Spleen (tissue), 11 donors: ENCODE measurements around the gene PNPLA8. TPM values are rescaled to one million over a fixed set of nuclear protein-coding genes. Genes with fewer than 3 reads are reported as not detected.
"Not testable (repeated sequence)": the region's sequence is repeated elsewhere in the genome, so short reads cannot be mapped to it uniquely, and the experiment has no call there.

Experiments
- DNase-seq: peaks from one replicate; pipeline ENCODE4 v3.0.0-alpha.2; 2020
- H3K27ac ChIP-seq, 8 donors: fragments of 200-600 bp; sonication (generic) in 7 of 8; 1 replicate in 4 of 8; 2 replicates in 4 of 8; pipeline versions ENCODE4 v1.5.0 to v1.8.0; 2016 to 2021; ENCODE audit warnings: inconsistent platforms in 4 of 8, mild to moderate bottlenecking in 4 of 8, moderate library complexity in 1 of 8
- H3K27me3 ChIP-seq, 7 donors: fragments of 200-600 bp; sonication (generic) in 6 of 7; replicated peaks in 1 of 7; 1 replicate in 4 of 7; 2 replicates in 3 of 7; pipeline versions ENCODE4 v1.5.0 to v1.8.0; 2016 to 2021; ENCODE audit warnings: inconsistent platforms in 3 of 7, mild to moderate bottlenecking in 1 of 7
- H3K36me3 ChIP-seq, 6 donors: fragments of 200-600 bp; sonication (generic) in 5 of 6; 1 replicate in 4 of 6; 2 replicates in 2 of 6; pipeline versions ENCODE4 v1.5.0 to v1.8.0; 2016 to 2021; ENCODE audit warnings: inconsistent platforms in 2 of 6
- H3K4me1 ChIP-seq, 6 donors: fragments of 200-600 bp; sonication (generic) in 5 of 6; 1 replicate in 3 of 6; 2 replicates in 3 of 6; pipeline versions ENCODE4 v1.5.0 to v1.8.0; 2016 to 2021; ENCODE audit warnings: inconsistent platforms in 3 of 6
- H3K4me3 ChIP-seq, 8 donors: fragments of 200-600 bp; sonication (generic) in 7 of 8; 1 replicate in 4 of 8; 2 replicates in 4 of 8; pipeline versions ENCODE4 v1.5.0 to v1.8.0; 2016 to 2021; ENCODE audit warnings: inconsistent platforms in 4 of 8, mild to moderate bottlenecking in 4 of 8, moderate library complexity in 2 of 8
- H3K9me3 ChIP-seq, 8 donors: fragments of 200-600 bp; sonication (generic) in 7 of 8; 1 replicate in 4 of 8; 2 replicates in 4 of 8; pipeline versions ENCODE4 v1.5.0 to v1.8.0; 2016 to 2021; ENCODE audit warnings: inconsistent platforms in 4 of 8
- POLR2A ChIP-seq, 3 donors: fragments of 450-650 bp; IDR thresholded peaks; one replicate each; pipeline ENCODE4 v1.5.1; 2017; ENCODE audit warnings: antibody characterized with exemption in 3 of 3, mild to moderate bottlenecking in 1 of 3
- POLR2AphosphoS5 ChIP-seq, 3 donors: sonication (generic); formaldehyde crosslinking; IDR thresholded peaks; one replicate each; pipeline ENCODE4 v1.5.1; 2017; ENCODE audit warnings: antibody characterized with exemption in 3 of 3
- WGBS, 5 donors: extraction: QIAGEN DNeasy Blood & Tissue Kit in 3 of 5; methylation state at CpG; one replicate each; pipeline versions ENCODE4 v1.1.5 to v1.1.7; 2013 to 2018; 5-methylcytosine and 5-hydroxymethylcytosine counted together
- intact Hi-C: fragments of 100-400 bp; cut with DNase I; formaldehyde crosslinking; loops from one replicate; pipeline ENCODE4 v1.15.0; 2023; ENCODE audit warnings: low total_unique reads
- polyA plus RNA-seq, 3 donors: library from polyadenylated mRNA; stranded (reverse); fragments of 200-250 nt; gene quantifications; one replicate each; pipeline ENCODE4 v1.2.1, GENCODE V29; 2013
- total RNA-seq, 7 donors: library from RNA; depleted of rRNA in 3 of 7; stranded (reverse); fragments of >200 nt in 3 of 7; fragmentation: NEBNext Ultra II Directional in 4 of 7; extraction: Animal tissue kit (Norgen Biotek cat#: 25700) in 4 of 7; gene quantifications; one replicate each; pipeline versions ENCODE4 v1.1.0 to v1.2.1, GENCODE V29; 2016 to 2021
- TF ChIP-seq, protein P1 (sequence below), 11 experiments: fragments of 200-600 bp in 7 of 11; fragments of 450-650 bp in 4 of 11; sonication (generic) in 4 of 11; IDR thresholded peaks in 8 of 11; conservative IDR thresholded peaks in 3 of 11; 1 replicate in 7 of 11; 2 replicates in 4 of 11; pipeline versions ENCODE4 v1.4.0 to v1.8.0; 2016 to 2021; ENCODE audit warnings: antibody characterized with exemption in 11 of 11, inconsistent platforms in 4 of 11, mild to moderate bottlenecking in 1 of 11
- donor health status: healthy with polysubstance abuse.
- donor health status: DM: no; HTN: no; CAD: no; lungs with moderate emphysema.
- donor health status: DM: no; HTN: no; CAD: no.
- donor health status: Bipolar disorder and iron deficiency.
- donor health status: healthy.
- donor health status: DM: no; HTN: no; CAD: no.
- donor health status: DM: yes; HTN: yes; CAD: no.

The PNPLA8 gene
- total and polyA plus RNA-seq, 10 donors = 11.9 to 35.7 (median 29.5) TPM

DNA sequence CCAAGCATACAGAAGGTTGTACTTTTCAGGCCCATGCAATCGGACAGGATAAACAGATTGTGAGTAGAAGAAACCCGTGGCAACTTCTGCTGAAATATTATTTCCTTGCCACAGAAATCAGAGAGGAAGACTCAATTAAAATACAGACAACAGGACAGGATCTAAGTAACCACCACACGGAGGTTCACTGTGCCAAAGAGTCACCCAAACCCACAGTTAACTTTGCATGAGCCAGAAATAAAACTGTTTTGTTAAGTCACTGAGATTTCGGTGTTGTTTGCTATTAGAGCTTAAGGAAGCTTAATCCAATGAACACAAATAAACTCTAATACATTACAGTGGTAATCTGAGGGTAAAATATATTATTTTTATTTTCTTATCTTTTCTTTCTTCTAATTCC, 14.0 kb downstream of the PNPLA8 start:
- intact Hi-C loops = no loop called here
- H3K4me1 ChIP-seq = peaks cover 0 to 36% (median 20%) of the 10 kb centered on the region in 6 donors
- no peak overlapping the region for H3K4me3 ChIP-seq
- no peak for DNase-seq
- 81 to 87% (median 81%) methylated on average over 4 of the region's 4 CpGs for WGBS, 5 donors
- peak overlapping the region in 1 of 8 donors; percentile 9 for H3K27ac ChIP-seq
- no peak for TF ChIP-seq POLR2A (IDR thresholded peaks at IDR 0.05)
- no peak for TF ChIP-seq POLR2AphosphoS5 (IDR thresholded peaks at IDR 0.05)
- TF ChIP-seq, protein P1, sequence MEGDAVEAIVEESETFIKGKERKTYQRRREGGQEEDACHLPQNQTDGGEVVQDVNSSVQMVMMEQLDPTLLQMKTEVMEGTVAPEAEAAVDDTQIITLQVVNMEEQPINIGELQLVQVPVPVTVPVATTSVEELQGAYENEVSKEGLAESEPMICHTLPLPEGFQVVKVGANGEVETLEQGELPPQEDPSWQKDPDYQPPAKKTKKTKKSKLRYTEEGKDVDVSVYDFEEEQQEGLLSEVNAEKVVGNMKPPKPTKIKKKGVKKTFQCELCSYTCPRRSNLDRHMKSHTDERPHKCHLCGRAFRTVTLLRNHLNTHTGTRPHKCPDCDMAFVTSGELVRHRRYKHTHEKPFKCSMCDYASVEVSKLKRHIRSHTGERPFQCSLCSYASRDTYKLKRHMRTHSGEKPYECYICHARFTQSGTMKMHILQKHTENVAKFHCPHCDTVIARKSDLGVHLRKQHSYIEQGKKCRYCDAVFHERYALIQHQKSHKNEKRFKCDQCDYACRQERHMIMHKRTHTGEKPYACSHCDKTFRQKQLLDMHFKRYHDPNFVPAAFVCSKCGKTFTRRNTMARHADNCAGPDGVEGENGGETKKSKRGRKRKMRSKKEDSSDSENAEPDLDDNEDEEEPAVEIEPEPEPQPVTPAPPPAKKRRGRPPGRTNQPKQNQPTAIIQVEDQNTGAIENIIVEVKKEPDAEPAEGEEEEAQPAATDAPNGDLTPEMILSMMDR (IDR thresholded peaks at IDR 0.05 in 8 of 11, conservative IDR thresholded peaks at IDR 0.05 in 3 of 11) = no peak
- no peaks in the 10 kb centered on the region for H3K27me3 ChIP-seq
- no peaks in the 10 kb centered on the region for H3K9me3 ChIP-seq
- H3K36me3 ChIP-seq = peaks cover 0 to 66% (median 27%) of the 10 kb centered on the region in 6 donors

DNA sequence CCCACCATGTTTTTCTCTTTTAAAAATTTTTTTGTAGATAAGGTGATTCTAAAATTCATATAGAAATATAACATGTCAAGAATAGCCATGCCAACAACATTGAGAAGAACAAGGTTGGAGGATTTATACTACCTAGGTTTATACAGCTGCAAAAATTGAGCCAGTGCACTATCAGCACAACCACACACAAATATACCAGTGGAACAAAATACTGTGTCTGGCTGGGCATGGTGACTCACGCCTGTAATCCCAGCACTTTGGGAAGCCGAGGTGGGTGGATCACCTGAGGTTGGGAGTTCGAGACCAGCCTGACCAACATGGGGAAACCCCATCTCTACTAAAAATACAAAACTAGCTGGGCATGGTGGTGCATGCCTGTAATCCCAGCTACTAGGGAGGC, 21.4 kb downstream of the PNPLA8 start:
- intact Hi-C loops = loop anchor here (5.0 kb wide), 1 partner anchor 322 kb away; no protein-coding TSS in a partner anchor
- H3K27ac ChIP-seq = peak overlapping the region in 6 of 8 donors; percentile 27 to 85 (median 82)
- not testable (repeated sequence) for DNase-seq, H3K27me3 ChIP-seq, H3K9me3 ChIP-seq, H3K4me3 ChIP-seq
- peaks cover 0 to 56% (median 24%) of the 10 kb centered on the region in 6 donors for H3K36me3 ChIP-seq
- 78 to 89% (median 83%) methylated on average over 3 of the region's 3 CpGs for WGBS, 5 donors
- peaks cover 0 to 39% (median 8%) of the 10 kb centered on the region in 6 donors for H3K4me1 ChIP-seq

DNA sequence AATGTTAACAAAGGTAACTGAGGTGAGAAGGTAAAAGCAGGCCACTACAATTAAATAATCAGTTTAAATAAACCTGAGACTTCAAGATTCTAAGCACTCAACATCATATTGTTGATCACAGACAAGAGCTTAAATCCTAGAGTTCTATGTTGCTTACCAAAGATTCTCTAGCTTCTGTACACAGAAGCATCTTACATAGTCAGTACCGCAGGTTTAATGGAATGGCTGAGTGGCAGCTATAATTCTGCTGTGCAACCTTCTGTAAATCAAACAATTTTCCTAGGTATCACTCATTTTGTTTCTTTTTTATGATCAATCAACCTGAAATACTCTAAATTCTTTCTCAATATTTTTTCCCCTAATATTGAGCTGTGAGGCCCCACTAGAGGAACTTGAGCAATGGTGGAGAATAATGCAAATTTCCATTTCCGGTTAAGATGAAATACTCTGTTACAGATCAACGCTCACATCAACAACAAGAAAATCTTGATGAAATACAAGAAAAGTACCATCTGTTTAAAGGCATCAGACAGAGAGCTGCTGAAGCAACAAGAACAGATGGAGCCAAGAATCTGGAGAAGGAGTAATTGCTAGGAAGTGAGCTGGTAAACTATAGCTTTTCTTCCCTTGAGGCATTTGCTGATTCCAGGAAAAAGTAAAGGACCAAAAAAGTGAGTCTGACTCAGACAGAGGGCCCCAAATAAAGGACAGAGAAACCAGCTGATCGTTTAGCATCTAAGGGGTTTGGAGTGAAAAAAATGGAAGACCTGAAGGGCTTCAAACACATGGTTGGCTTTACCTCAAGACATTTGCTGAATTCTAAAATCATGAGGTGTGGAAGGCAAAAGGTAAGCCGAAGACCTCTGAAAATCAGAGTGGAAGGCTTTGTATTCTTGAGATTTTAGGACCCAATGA, 22.6 kb downstream of the PNPLA8 start:
- TF ChIP-seq, protein P1 (IDR thresholded peaks at IDR 0.05 in 8 of 11, conservative IDR thresholded peaks at IDR 0.05 in 3 of 11) = no peak
- TF ChIP-seq POLR2A (IDR thresholded peaks at IDR 0.05) = peak in 1 of 3 donors; percentile 46
- no peak for TF ChIP-seq POLR2AphosphoS5 (IDR thresholded peaks at IDR 0.05)
- no peak for DNase-seq
- Histone ChIP-seq H3K9me3 (no peaks in the 10 kb centered on the region), H3K4me3 (peak overlapping the region in 1 of 8 donors; percentile 29), H3K4me1 (peaks cover 0 to 40% (median 8%) of the 10 kb centered on the region in 6 donors), H3K36me3 (peaks cover 0 to 67% (median 24%) of the 10 kb centered on the region in 6 donors), H3K27ac (peak overlapping the region; percentile 64 to 85 (median 82)), H3K27me3 (no peaks in the 10 kb centered on the region)
- WGBS, 5 donors = 59 to 68% (median 62%) methylated on average over 5 of the region's 5 CpGs
- intact Hi-C loops = loop anchor here (5.0 kb wide), 1 partner anchor 321 kb away; no protein-coding TSS in a partner anchor

DNA sequence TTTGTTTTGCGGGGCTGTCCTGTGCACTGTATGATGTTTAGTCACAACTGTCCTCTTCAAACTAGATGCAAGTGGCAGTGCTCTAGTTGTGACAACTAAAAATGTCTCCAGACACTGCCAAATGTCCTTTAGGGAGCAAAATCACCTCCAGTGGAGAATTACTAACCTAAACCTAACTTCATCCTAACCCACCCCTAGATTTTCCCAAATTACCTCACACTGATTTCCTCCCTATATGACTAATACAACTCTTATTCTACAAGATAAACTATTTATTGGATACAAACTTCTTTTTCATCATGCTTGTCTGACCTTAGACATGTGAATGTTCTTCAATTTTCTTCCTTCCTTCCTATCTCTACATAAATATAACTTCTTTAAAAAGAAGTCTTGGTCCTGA, 26.4 kb downstream of the PNPLA8 start:
- intact Hi-C loops = no loop called here
- TF ChIP-seq POLR2AphosphoS5 (IDR thresholded peaks at IDR 0.05) (no peak), POLR2A (IDR thresholded peaks at IDR 0.05) (no peak)
- TF ChIP-seq, protein P1 (IDR thresholded peaks at IDR 0.05 in 8 of 11, conservative IDR thresholded peaks at IDR 0.05 in 3 of 11) = no peak
- DNase-seq = no peak
- Histone ChIP-seq H3K36me3 (peaks cover 0 to 77% (median 30%) of the 10 kb centered on the region in 6 donors), H3K27ac (no peak overlapping the region), H3K4me3 (no peak overlapping the region), H3K4me1 (peaks cover 0 to 45% (median 12%) of the 10 kb centered on the region in 6 donors), H3K27me3 (no peaks in the 10 kb centered on the region), H3K9me3 (no peaks in the 10 kb centered on the region)
- 92 to 100% (median 97%) methylated on average over 1 of the region's 1 CpG for WGBS, 5 donors
